Activated B cell treated with CpG ODN at 0.5 μM for 24 hours (primary cell): ENCODE measurements around the gene S100A7. TPM values are rescaled to one million over a fixed set of nuclear protein-coding genes. Genes with fewer than 3 reads are reported as not detected.
A peak's percentile ranks its signal among the peaks of the same experiment; 100 is the strongest.

Experiments used
- ATAC-seq: fragments of 200-7000 bp; cut with Tn5 transposase; one replicate; pipeline ENCODE4 v1.10.0; 2021; ENCODE audit warnings: low read depth, mild to moderate bottlenecking, moderate library complexity
- CTCF ChIA-PET: fragments of 350-600 bp; sonication (Branson Sonifier 250); formaldehyde crosslinking; loops from one replicate; lab custom pipeline; 2021; ENCODE audit warnings: antibody characterized with exemption; lab: Charles Lee
- POLR2A ChIA-PET: fragments of 350-600 bp; sonication (Branson Sonifier 250); formaldehyde crosslinking; loops from one replicate; lab custom pipeline; 2021; ENCODE audit warnings: antibody characterized with exemption; lab: Charles Lee
- DNase-seq: peaks from one replicate; pipeline ENCODE4 v3.0.0; 2022
- H3K27ac Mint-ChIP-seq: one replicate; pipeline ENCODE4 v1.8.0; 2020; ENCODE audit warnings: mixed read lengths
- H3K27me3 Mint-ChIP-seq: one replicate; pipeline ENCODE4 v1.8.0; 2021; ENCODE audit warnings: mixed read lengths
- H3K36me3 Mint-ChIP-seq: one replicate; pipeline ENCODE4 v1.8.0; 2021; ENCODE audit warnings: low read depth, mixed read lengths
- H3K4me1 Mint-ChIP-seq: one replicate; pipeline ENCODE4 v1.8.0; 2021; ENCODE audit warnings: mixed read lengths
- H3K4me3 Mint-ChIP-seq: one replicate; pipeline ENCODE4 v1.8.0; 2020; ENCODE audit warnings: mild to moderate bottlenecking, mixed read lengths
- H3K9me3 Mint-ChIP-seq: one replicate; pipeline ENCODE4 v1.8.0; 2020; ENCODE audit warnings: mixed read lengths
- intact Hi-C: fragments of 100-400 bp; cut with micrococcal nuclease; formaldehyde crosslinking; loops from one replicate; pipeline ENCODE4 v1.15.1; 2024
- total RNA-seq: library from RNA; stranded (reverse); gene quantifications from 2 replicates; pipeline ENCODE4 v1.2.3, GENCODE V29; 2022
- TF ChIP-seq, protein P1 (sequence below): fragments of 200-600 bp; IDR thresholded peaks from one replicate; pipeline ENCODE4 v1.8.0; 2022; ENCODE audit warnings: antibody characterized with exemption, mild to moderate bottlenecking

The S100A7 gene
- not detected in 2 replicates for total RNA-seq

DNA sequence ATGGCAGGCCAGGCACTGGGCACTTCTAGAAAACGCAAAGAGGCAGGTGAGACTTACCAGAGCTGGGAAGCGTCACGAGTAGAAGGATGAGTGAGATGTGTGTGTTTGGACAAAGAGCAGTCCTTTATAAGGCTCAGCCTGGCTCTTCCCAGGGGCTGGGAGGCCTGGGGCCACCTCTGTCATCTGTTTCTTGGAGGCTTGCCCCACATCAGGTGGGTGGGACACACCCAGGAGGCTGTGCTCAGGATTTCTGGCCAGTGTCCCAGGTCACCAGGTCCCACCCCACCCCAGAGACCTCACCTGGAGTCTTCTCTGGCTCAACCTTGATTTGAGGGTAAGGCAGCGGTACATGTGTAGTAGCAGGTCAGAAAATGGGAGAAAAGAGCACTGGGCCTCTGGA, at the start of gene S100A7:
TSS of gene S100A7 (minus strand) at position 101 of the 400 bp plus-strand sequence. CDS start 1,638 bp downstream, outside the sequence.
- DNase-seq (no peak), ATAC-seq (no peak)
- Mint-ChIP-seq H3K27me3 (peaks cover 26% of the 10 kb centered on the region), H3K27ac (no peak within 1 kb of the TSS), H3K4me1 (peaks cover under 1% of the 10 kb centered on the region), H3K4me3 (no peak within 1 kb of the TSS), H3K36me3 (no peaks in the 10 kb centered on the region), H3K9me3 (no peaks in the 10 kb centered on the region)
- intact Hi-C loops = no loop called here
- TF ChIP-seq, protein P1, sequence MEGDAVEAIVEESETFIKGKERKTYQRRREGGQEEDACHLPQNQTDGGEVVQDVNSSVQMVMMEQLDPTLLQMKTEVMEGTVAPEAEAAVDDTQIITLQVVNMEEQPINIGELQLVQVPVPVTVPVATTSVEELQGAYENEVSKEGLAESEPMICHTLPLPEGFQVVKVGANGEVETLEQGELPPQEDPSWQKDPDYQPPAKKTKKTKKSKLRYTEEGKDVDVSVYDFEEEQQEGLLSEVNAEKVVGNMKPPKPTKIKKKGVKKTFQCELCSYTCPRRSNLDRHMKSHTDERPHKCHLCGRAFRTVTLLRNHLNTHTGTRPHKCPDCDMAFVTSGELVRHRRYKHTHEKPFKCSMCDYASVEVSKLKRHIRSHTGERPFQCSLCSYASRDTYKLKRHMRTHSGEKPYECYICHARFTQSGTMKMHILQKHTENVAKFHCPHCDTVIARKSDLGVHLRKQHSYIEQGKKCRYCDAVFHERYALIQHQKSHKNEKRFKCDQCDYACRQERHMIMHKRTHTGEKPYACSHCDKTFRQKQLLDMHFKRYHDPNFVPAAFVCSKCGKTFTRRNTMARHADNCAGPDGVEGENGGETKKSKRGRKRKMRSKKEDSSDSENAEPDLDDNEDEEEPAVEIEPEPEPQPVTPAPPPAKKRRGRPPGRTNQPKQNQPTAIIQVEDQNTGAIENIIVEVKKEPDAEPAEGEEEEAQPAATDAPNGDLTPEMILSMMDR = no peak
- ChIA-PET CTCF (no interaction called here), POLR2A (no interaction called here)

DNA sequence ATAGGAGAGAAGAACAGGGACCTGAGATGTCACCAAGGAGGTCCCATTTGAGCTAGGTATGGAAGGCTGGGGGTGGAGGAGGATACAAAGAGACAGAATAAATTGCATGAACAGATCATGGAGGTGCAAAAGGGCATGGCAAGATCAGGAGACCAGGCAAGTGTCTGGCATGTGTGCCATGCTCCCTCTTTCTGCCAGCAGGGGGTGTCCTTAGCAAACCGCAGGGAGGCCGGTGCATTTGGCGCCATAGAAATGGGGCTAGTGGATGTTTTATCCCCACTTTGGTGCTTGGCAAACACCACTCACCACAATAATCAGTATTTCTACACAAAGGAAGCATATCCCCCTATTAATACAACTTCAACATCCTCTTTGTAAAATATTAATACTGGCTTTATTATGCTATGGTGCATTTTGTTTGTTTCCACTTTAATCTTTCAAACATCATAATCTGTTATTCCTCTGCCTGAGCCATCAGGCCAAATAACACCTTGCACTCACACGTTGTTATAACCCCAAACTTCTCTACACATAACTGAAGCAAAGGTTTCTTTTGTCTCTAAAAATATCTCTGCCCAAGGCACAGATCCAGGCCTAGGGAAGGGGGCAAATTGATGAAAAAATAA, 49.4 kb upstream of the S100A7 start:
- CTCF ChIA-PET = interaction anchor here (0.6 to 6.3 kb wide), 19 partner anchors 8 to 886 kb away, joined by 3 to 113 read pairs (median 6); partner anchors contain the start of genes CHTOP, RAB13, S100A13 and S100A4
- TF ChIP-seq, protein P1 = no peak
- peak; percentile 43 for DNase-seq
- no peak overlapping the region for H3K27ac Mint-ChIP-seq
- H3K36me3 Mint-ChIP-seq = no peaks in the 10 kb centered on the region
- H3K4me1 Mint-ChIP-seq = peaks cover 4% of the 10 kb centered on the region
- H3K27me3 Mint-ChIP-seq = no peaks in the 10 kb centered on the region
- H3K4me3 Mint-ChIP-seq = no peak overlapping the region
- POLR2A ChIA-PET = no interaction called here
- intact Hi-C loops = loop anchor here (2.0 to 10.0 kb wide), 6 partner anchors 125 to 763 kb away; partner anchors contain the start of genes CHTOP, HAX1, ILF2 and RAB13
- peak; percentile 63 for ATAC-seq
- no peaks in the 10 kb centered on the region for H3K9me3 Mint-ChIP-seq

DNA sequence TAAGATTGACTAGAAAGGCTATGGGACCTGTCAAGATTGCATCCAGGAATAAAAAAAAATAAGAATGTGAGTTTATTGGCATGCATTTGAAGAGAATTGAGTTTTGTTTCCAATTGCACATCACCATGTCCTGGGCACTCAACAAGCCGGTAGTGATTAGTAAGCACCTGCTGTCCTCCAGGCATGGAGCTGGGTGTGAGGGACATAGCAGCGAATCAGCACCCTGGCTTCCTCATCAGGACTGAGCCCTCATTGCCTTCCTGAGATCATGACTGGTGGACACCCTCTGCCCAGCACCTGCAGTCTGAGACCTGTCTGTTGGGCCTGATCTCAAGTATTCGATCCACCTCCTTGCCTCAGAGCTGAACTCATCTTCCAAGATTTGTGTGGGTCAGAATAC, 48.6 kb upstream of the S100A7 start:
- Mint-ChIP-seq H3K27me3 (peaks cover 4% of the 10 kb centered on the region), H3K4me1 (peaks cover 4% of the 10 kb centered on the region), H3K9me3 (no peaks in the 10 kb centered on the region), H3K36me3 (no peaks in the 10 kb centered on the region), H3K4me3 (no peak overlapping the region), H3K27ac (no peak overlapping the region)
- DNase-seq (no peak), ATAC-seq (no peak)
- POLR2A ChIA-PET = no interaction called here
- CTCF ChIA-PET = interaction anchor here (3.1 to 6.3 kb wide), 3 partner anchors 25 to 61 kb away, joined by 22 to 113 read pairs (median 32); partner anchors contain the start of genes S100A4 and S100A6
- TF ChIP-seq, protein P1 = no peak
- intact Hi-C loops = no loop called here

DNA sequence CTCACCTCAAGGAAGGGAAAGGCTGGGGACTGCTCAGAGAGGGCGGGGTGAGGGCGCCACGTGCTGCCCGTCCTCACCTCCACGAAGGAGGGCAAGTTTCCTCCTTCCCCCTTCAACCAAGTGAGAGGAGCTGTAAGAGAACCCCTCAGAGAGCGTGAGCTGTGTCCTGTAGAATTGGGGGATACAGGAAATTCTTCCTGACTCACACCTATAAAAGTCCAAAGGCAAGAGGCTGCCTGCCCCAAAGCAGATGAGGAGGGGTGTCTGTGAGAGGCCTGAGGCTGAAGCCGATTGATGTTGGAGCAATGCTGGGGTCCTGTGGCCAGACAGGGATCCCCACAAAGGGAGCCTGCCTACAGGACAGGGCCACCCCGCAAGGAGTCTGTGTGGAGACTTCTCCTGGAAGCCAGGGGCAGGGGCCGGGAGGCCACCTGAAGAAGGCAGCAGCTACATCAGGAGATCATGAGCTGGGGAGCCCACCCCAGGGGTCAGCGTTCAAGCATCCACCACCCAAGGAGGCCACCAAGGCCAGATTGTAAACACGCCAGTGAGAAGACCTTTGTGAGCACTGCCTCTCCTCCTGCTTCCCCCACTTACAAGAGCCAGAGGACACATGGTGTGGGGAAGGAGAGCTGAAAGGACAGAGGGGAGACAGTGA, 47.6 kb upstream of the S100A7 start:
- Mint-ChIP-seq H3K27me3 (peaks cover 4% of the 10 kb centered on the region), H3K36me3 (no peaks in the 10 kb centered on the region), H3K27ac (no peak overlapping the region), H3K4me1 (peaks cover 4% of the 10 kb centered on the region), H3K9me3 (no peaks in the 10 kb centered on the region), H3K4me3 (no peak overlapping the region)
- TF ChIP-seq, protein P1 = no peak
- ATAC-seq = no peak
- ChIA-PET POLR2A (no interaction called here), CTCF (interaction anchor here (6.3 kb wide), 1 partner anchor 62 kb away, joined by 113 read pairs; no protein-coding TSS in a partner anchor)
- DNase-seq = no peak
- intact Hi-C loops = no loop called here

DNA sequence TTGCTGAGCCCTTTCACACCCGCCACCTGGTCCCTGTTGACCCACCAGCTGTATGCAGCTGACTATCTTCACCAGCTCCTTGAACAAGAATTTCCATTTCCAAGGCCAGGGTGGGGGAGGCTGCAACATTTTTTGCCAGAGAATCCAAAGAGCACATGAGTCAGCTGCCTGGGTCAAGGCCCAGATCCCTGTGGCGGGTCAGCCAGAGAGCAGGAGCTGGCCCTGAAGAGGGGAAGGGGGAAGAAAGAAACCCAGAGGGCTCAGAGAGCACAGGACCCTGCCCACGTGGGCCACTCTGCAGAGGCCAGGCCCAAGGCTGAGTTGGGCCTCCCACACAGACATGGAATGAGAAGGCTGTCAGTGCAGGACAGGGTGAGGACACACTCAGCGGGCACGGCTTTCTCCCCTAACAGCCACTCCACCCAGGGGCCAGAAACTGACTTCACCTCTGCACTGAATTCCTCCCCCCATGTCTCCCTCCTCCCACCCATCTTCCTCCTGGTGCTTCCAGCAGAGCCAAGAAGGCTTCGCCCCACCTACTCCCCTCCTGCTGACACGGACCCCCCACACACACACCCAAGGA, 46.5 kb upstream of the S100A7 start:
- no peak overlapping the region for H3K4me3 Mint-ChIP-seq
- TF ChIP-seq, protein P1 = no peak
- H3K36me3 Mint-ChIP-seq = no peaks in the 10 kb centered on the region
- no peak overlapping the region for H3K27ac Mint-ChIP-seq
- DNase-seq (no peak), ATAC-seq (no peak)
- ChIA-PET CTCF (interaction anchor here (6.3 kb wide), 1 partner anchor 63 kb away, joined by 113 read pairs; no protein-coding TSS in a partner anchor), POLR2A (interaction anchor here (0.6 kb wide), 1 partner anchor 275 kb away, joined by 4 read pairs; no protein-coding TSS in a partner anchor)
- H3K4me1 Mint-ChIP-seq = peaks cover 4% of the 10 kb centered on the region
- peaks cover 4% of the 10 kb centered on the region for H3K27me3 Mint-ChIP-seq
- no peaks in the 10 kb centered on the region for H3K9me3 Mint-ChIP-seq
- intact Hi-C loops = no loop called here
